Measurements from ENCODE around the gene EMSY.

Gene EMSY

GRCh38 chr11:76501526-76502202, 56.8 kb downstream of the EMSY start:
- DNase-seq (ENCODE audit: low read depth), result peak; percentile 14
- TF ChIP-seq, protein P1, sequence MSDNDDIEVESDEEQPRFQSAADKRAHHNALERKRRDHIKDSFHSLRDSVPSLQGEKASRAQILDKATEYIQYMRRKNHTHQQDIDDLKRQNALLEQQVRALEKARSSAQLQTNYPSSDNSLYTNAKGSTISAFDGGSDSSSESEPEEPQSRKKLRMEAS (IDR thresholded peaks at IDR 0.05; ENCODE audit: low read depth, low read length), result no peak
- TF ChIP-seq, protein P2, sequence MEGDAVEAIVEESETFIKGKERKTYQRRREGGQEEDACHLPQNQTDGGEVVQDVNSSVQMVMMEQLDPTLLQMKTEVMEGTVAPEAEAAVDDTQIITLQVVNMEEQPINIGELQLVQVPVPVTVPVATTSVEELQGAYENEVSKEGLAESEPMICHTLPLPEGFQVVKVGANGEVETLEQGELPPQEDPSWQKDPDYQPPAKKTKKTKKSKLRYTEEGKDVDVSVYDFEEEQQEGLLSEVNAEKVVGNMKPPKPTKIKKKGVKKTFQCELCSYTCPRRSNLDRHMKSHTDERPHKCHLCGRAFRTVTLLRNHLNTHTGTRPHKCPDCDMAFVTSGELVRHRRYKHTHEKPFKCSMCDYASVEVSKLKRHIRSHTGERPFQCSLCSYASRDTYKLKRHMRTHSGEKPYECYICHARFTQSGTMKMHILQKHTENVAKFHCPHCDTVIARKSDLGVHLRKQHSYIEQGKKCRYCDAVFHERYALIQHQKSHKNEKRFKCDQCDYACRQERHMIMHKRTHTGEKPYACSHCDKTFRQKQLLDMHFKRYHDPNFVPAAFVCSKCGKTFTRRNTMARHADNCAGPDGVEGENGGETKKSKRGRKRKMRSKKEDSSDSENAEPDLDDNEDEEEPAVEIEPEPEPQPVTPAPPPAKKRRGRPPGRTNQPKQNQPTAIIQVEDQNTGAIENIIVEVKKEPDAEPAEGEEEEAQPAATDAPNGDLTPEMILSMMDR (IDR thresholded peaks at IDR 0.05; ENCODE audit: low read depth, low read length), result no peak
- no peak for TF ChIP-seq MYC (IDR thresholded peaks at IDR 0.05; ENCODE audit: low read depth, low read length)
- no peak for TF ChIP-seq POLR2A (IDR thresholded peaks at IDR 0.05; ENCODE audit: extremely low read depth, insufficient read length)
- H3K4me3 ChIP-seq (ENCODE audit: low read depth, low read length), result no peak overlapping the region

GRCh38 chr11:76506833-76507232, 62.0 kb downstream of the EMSY start:
- H3K4me3 ChIP-seq (ENCODE audit: low read depth, low read length), result no peak overlapping the region
- no peak for DNase-seq (ENCODE audit: low read depth)
- TF ChIP-seq, protein P2 (IDR thresholded peaks at IDR 0.05; ENCODE audit: low read depth, low read length), result no peak
- TF ChIP-seq MYC (IDR thresholded peaks at IDR 0.05; ENCODE audit: low read depth, low read length) (no peak), POLR2A (IDR thresholded peaks at IDR 0.05; ENCODE audit: extremely low read depth, insufficient read length) (no peak)
- TF ChIP-seq, protein P1 (IDR thresholded peaks at IDR 0.05; ENCODE audit: low read depth, low read length), result no peak

DNA sequence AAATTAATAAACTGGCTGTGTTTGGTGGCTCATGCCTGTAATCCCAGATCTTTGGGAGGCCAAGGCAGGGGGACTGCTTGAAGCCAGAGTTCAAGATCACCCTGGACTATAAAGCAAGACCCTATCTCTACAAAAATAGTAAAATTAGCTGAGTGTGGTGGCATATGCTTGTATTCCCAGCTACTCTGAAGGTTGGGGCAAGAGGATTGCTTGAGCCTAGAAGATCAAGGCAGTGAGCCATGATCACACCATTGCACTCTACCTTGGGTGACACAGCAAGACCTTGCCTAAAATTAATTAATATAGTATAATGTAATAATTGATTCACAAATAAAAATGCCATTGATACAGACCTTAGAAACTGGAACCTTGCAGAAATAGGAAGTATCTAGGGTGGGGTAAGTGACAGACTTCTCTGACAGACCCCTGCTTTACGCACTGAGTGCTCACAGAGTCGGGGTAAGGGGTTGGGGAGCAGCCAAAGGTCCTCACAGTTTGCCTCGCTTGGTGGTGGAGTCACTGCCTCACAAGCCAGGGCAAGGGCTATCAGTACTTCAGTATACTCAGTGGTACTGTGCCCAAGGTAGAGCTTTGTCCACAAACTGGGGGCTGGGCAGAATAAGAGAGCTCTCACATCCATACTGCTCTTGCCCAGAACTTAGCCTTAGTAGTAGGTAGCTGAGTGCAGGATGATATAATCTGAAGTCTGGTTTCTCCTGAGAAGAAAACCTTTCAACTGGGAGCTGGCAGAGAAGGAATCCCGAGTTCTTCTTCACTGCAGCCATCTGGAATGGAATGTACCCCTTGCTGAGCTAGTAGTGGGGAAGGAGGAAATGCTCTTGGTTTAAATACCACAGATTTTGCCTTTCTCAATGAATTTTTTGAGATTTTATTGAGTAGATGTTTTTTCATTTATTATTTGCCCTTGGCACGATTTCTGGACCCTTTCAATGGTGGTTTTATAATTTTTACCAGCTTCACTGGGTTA, 65.5 kb downstream of the EMSY start:
- H3K4me3 ChIP-seq (ENCODE audit: low read depth, low read length), result no peak overlapping the region
- DNase-seq (ENCODE audit: low read depth), result no peak
- TF ChIP-seq MYC (IDR thresholded peaks at IDR 0.05; ENCODE audit: low read depth, low read length), result no peak
- TF ChIP-seq, protein P1 (IDR thresholded peaks at IDR 0.05; ENCODE audit: low read depth, low read length), result no peak
- TF ChIP-seq, protein P2 (IDR thresholded peaks at IDR 0.05; ENCODE audit: low read depth, low read length), result no peak
- no peak for TF ChIP-seq POLR2A (IDR thresholded peaks at IDR 0.05; ENCODE audit: extremely low read depth, insufficient read length)

DNA sequence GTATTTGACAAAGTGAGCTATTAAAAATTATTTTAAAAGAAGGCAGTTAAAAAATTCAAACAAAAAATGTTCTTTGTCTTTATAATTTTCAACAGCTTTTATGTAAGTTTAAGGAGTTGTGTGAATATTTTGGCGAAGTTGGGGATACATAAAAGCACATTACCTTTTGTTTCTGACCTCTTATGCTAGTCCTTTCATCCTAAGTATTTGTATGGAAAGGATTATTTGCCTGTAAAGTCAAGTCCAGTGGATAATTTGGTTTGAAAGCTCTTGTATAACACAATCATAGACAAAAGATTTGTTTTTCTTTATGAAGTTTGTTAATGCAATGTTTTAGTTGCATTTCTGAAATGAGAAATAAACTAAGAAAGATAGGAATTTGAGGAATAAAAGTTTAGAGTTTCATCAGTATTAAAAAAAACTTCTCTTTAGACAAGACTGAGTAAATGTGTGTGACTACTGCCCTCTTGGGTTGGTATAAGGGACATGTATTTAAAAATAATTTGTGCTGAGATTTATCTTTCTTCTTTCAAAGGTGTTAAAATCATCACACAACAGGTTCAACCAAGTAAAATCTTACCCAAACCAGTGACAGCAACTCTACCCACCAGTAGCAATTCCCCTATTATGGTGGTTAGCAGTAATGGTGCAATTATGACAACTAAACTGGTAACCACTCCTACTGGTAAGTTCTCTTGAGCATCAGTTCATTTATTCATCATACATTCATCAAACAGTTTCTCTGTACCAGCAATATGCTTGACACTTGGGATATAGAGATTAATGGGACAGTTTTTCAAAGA, 68.2 kb downstream of the EMSY start:
- peak; percentile 15 for DNase-seq (ENCODE audit: low read depth)
- no peak overlapping the region for H3K4me3 ChIP-seq (ENCODE audit: low read depth, low read length)
- TF ChIP-seq POLR2A (IDR thresholded peaks at IDR 0.05; ENCODE audit: extremely low read depth, insufficient read length) (no peak), MYC (IDR thresholded peaks at IDR 0.05; ENCODE audit: low read depth, low read length) (no peak)
- TF ChIP-seq, protein P2 (IDR thresholded peaks at IDR 0.05; ENCODE audit: low read depth, low read length), result no peak
- TF ChIP-seq, protein P1 (IDR thresholded peaks at IDR 0.05; ENCODE audit: low read depth, low read length), result no peak

DNA sequence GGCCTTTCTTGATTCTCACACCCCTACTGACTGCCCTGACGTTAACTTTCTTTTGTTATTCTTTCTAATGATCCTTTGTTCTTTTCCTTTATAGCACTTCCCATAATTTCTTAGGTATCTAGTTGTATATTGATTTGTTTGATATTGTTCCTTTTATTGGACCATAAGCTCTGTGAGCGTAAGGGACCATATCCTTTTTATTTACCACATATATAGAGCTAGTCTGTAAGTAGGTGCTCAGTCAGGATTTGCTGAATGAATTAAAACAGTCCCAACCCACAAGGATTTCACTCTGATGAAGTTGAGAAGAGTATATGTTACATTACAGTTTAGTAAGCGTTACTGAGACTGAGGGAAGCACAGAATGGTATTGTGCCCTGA, 68.8 kb downstream of the EMSY start:
- no peak for DNase-seq (ENCODE audit: low read depth)
- TF ChIP-seq MYC (IDR thresholded peaks at IDR 0.05; ENCODE audit: low read depth, low read length) (no peak), POLR2A (IDR thresholded peaks at IDR 0.05; ENCODE audit: extremely low read depth, insufficient read length) (no peak)
- TF ChIP-seq, protein P1 (IDR thresholded peaks at IDR 0.05; ENCODE audit: low read depth, low read length), result no peak
- TF ChIP-seq, protein P2 (IDR thresholded peaks at IDR 0.05; ENCODE audit: low read depth, low read length), result no peak
- H3K4me3 ChIP-seq (ENCODE audit: low read depth, low read length), result no peak overlapping the region
